Activated B cell treated with CpG ODN at 0.5 μM for 24 hours (primary cell): ENCODE data around the gene TFEB. TPM values are rescaled to one million over a fixed set of nuclear protein-coding genes. Genes with fewer than 3 reads are reported as not detected.

Experiments
- ATAC-seq: fragments of 200-7000 bp; cut with Tn5 transposase; one replicate; pipeline ENCODE4 v1.10.0; 2021; ENCODE audit warnings: low read depth, mild to moderate bottlenecking, moderate library complexity
- CTCF ChIA-PET: fragments of 350-600 bp; sonication (Branson Sonifier 250); formaldehyde crosslinking; loops from one replicate; lab custom pipeline; 2021; ENCODE audit warnings: antibody characterized with exemption; lab: Charles Lee
- POLR2A ChIA-PET: fragments of 350-600 bp; sonication (Branson Sonifier 250); formaldehyde crosslinking; loops from one replicate; lab custom pipeline; 2021; ENCODE audit warnings: antibody characterized with exemption; lab: Charles Lee
- DNase-seq: peaks from one replicate; pipeline ENCODE4 v3.0.0; 2022
- H3K27ac Mint-ChIP-seq: one replicate; pipeline ENCODE4 v1.8.0; 2020; ENCODE audit warnings: mixed read lengths
- H3K27me3 Mint-ChIP-seq: one replicate; pipeline ENCODE4 v1.8.0; 2021; ENCODE audit warnings: mixed read lengths
- H3K36me3 Mint-ChIP-seq: one replicate; pipeline ENCODE4 v1.8.0; 2021; ENCODE audit warnings: low read depth, mixed read lengths
- H3K4me1 Mint-ChIP-seq: one replicate; pipeline ENCODE4 v1.8.0; 2021; ENCODE audit warnings: mixed read lengths
- H3K4me3 Mint-ChIP-seq: one replicate; pipeline ENCODE4 v1.8.0; 2020; ENCODE audit warnings: mild to moderate bottlenecking, mixed read lengths
- H3K9me3 Mint-ChIP-seq: one replicate; pipeline ENCODE4 v1.8.0; 2020; ENCODE audit warnings: mixed read lengths
- CTCF ChIP-seq: fragments of 200-600 bp; IDR thresholded peaks from one replicate; pipeline ENCODE4 v1.8.0; 2022; ENCODE audit warnings: antibody characterized with exemption, mild to moderate bottlenecking
- intact Hi-C: fragments of 100-400 bp; cut with micrococcal nuclease; formaldehyde crosslinking; loops from one replicate; pipeline ENCODE4 v1.15.1; 2024
- total RNA-seq: library from RNA; stranded (reverse); gene quantifications from 2 replicates; pipeline ENCODE4 v1.2.3, GENCODE V29; 2022

The TFEB gene
- total RNA-seq, 1 donor from 2014 or later, result 203 TPM

GRCh38 chr6:41690541-41691330, 44.7 kb downstream of the TFEB start:
- H3K27ac Mint-ChIP-seq, result peak overlapping the region; percentile 53
- H3K4me1 Mint-ChIP-seq, result peaks cover 35% of the 10 kb centered on the region
- H3K36me3 Mint-ChIP-seq, result peaks cover 72% of the 10 kb centered on the region
- POLR2A ChIA-PET, result interaction anchor here (0.6 to 6.4 kb wide), 3 partner anchors 43 to 205 kb away, joined by 3 to 58 read pairs (median 13); no protein-coding TSS in a partner anchor
- CTCF ChIA-PET, result interaction anchor here (1.0 to 3.4 kb wide), 4 partner anchors 7 to 44 kb away, joined by 3 to 12 read pairs (median 4); no protein-coding TSS in a partner anchor
- ATAC-seq (no peak), DNase-seq (no peak)
- no peaks in the 10 kb centered on the region for H3K27me3 Mint-ChIP-seq
- no peaks in the 10 kb centered on the region for H3K9me3 Mint-ChIP-seq
- intact Hi-C loops, result no loop called here
- no peak for TF ChIP-seq CTCF
- H3K4me3 Mint-ChIP-seq, result no peak overlapping the region

- ATAC-seq, result no peak
- intact Hi-C loops, result no loop called here
- Mint-ChIP-seq H3K36me3 (peaks cover 73% of the 10 kb centered on the region), H3K9me3 (no peaks in the 10 kb centered on the region), H3K4me1 (peaks cover 23% of the 10 kb centered on the region), H3K27ac (peak overlapping the region; percentile 50), H3K27me3 (no peaks in the 10 kb centered on the region), H3K4me3 (no peak overlapping the region)
- TF ChIP-seq CTCF, result no peak
- DNase-seq, result no peak
- POLR2A ChIA-PET, result interaction anchor here (0.6 to 6.6 kb wide), 5 partner anchors 16 to 361 kb away, joined by 3 to 126 read pairs (median 5); partner anchors contain the start of genes TAF8 and TFEB
- CTCF ChIA-PET, result interaction anchor here (1.0 to 1.7 kb wide), 4 partner anchors 8 to 45 kb away, joined by 3 to 5 read pairs (median 4); no protein-coding TSS in a partner anchor
Observed at GRCh38 chr6:41689171-41690008, 46.0 kb downstream of the TFEB start.

DNA sequence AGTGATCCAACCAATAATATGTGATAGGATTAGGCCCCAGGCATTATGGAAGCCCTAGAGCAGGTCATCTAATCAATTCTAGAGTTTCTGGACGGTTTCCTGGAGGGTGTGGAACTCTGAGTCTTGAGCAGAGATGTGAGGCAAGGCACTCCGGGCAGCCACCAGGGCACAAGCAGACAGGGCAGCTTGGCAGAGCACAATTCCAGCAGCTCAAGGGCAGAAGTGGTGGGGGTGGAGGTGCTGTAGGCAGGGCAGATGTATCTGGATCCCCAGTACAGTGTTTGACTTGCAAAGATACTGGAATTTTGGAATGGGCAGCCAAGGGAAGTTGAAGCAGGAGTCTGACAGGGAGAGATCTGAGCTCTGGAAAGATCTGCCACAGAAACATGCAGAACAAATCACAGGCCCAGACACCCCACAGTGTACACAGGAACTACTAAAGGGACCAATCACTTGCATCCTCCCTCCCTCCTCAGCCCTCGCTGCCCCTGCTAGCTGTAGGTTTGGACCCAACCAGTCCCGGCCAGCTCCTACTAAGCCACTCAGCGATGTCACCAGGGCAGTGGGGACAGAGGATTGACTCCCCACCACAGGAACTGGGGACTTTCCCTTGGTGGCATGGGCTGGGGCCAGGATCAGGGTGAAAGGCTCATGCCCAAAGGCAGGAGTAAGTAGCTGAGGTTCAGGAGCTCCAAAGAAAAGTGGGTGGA, 47.0 kb downstream of the TFEB start:
- ATAC-seq (no peak), DNase-seq (no peak)
- Mint-ChIP-seq H3K27ac (peak overlapping the region; percentile 48), H3K4me1 (peaks cover 19% of the 10 kb centered on the region), H3K36me3 (peaks cover 75% of the 10 kb centered on the region), H3K4me3 (no peak overlapping the region), H3K9me3 (no peaks in the 10 kb centered on the region), H3K27me3 (no peaks in the 10 kb centered on the region)
- ChIA-PET CTCF (interaction anchor here (1.1 kb wide), 1 partner anchor 18 kb away, joined by 5 read pairs; no protein-coding TSS in a partner anchor), POLR2A (interaction anchor here (0.8 to 6.6 kb wide), 3 partner anchors 18 to 46 kb away, joined by 3 to 126 read pairs (median 5); partner anchors contain the start of gene TFEB)
- no peak for TF ChIP-seq CTCF
- intact Hi-C loops, result no loop called here

GRCh38 chr6:41687501-41688175, 47.8 kb downstream of the TFEB start:
- ATAC-seq (no peak), DNase-seq (no peak)
- ChIA-PET POLR2A (interaction anchor here (0.8 to 6.6 kb wide), 3 partner anchors 18 to 47 kb away, joined by 3 to 126 read pairs (median 5); partner anchors contain the start of gene TFEB), CTCF (no interaction called here)
- peaks cover 18% of the 10 kb centered on the region for H3K4me1 Mint-ChIP-seq
- TF ChIP-seq CTCF, result no peak
- peaks cover 73% of the 10 kb centered on the region for H3K36me3 Mint-ChIP-seq
- H3K27me3 Mint-ChIP-seq, result no peaks in the 10 kb centered on the region
- H3K4me3 Mint-ChIP-seq, result no peak overlapping the region
- intact Hi-C loops, result no loop called here
- peak overlapping the region; percentile 53 for H3K27ac Mint-ChIP-seq
- no peaks in the 10 kb centered on the region for H3K9me3 Mint-ChIP-seq
